Retinal pigment epithelial cell (primary cell): ENCODE data around the gene STIP1.
A peak's percentile ranks its signal among the peaks of the same experiment; 100 is the strongest.

ENCODE experiments used
- DNase-seq: peaks from one replicate; pipeline ENCODE4 v3.0.0-alpha.2; 2010; ENCODE audit warnings: low read depth
- H3K4me3 ChIP-seq: 2 replicates; pipeline ENCODE4 v1.5.1; 2011; ENCODE audit warnings: mild to moderate bottlenecking, low read length, control low read depth, moderate library complexity
- CTCF ChIP-seq: conservative IDR thresholded peaks from 2 replicates; pipeline ENCODE4 v1.5.1; 2011; ENCODE audit warnings: low read depth, low read length, control low read depth, inconsistent platforms

Gene STIP1

GRCh38 chr11:64249563-64250414 lies 63.8 kb downstream of the STIP1 start:
- no peak overlapping the region for H3K4me3 ChIP-seq
- DNase-seq, result no peak
- no peak for TF ChIP-seq CTCF

- no peak for TF ChIP-seq CTCF
- DNase-seq, result no peak
- H3K4me3 ChIP-seq, result peak overlapping the region; percentile 57
Observed at GRCh38 chr11:64250415-64251015, 64.5 kb downstream of the STIP1 start.

GRCh38 chr11:64251016-64251752 lies 65.2 kb downstream of the STIP1 start, which contains the start of gene PLCB3:
TSS of gene PLCB3 (plus strand) at chr11:64251530. CDS start at chr11:64251650, 120 bp downstream.
- DNase-seq, result no peak
- peak; percentile 52 for TF ChIP-seq CTCF
- H3K4me3 ChIP-seq, result peak within 1 kb of the TSS; percentile 74

GRCh38 chr11:64251753-64252002 lies 65.7 kb downstream of the STIP1 start:
- DNase-seq, result no peak

GRCh38 chr11:64252003-64252872 lies 66.3 kb downstream of the STIP1 start:
- no peak for DNase-seq
- TF ChIP-seq CTCF, result peak; percentile 64

More at GRCh38 chr11:64251753-64252002, 65.7 kb downstream of the STIP1 start:
- H3K4me3 ChIP-seq, result peak overlapping the region; percentile 74
- no peak for TF ChIP-seq CTCF

GRCh38 chr11:64253043-64253442 lies 67.1 kb downstream of the STIP1 start:
- no peak overlapping the region for H3K4me3 ChIP-seq
- no peak for TF ChIP-seq CTCF
- DNase-seq, result no peak

More at GRCh38 chr11:64252003-64252872, 66.3 kb downstream of the STIP1 start:
- H3K4me3 ChIP-seq, result peak overlapping the region; percentile 74
